Measurements from ENCODE around the gene FCHSD1. TPM values are rescaled to one million over a fixed set of nuclear protein-coding genes. Genes with fewer than 3 reads are reported as not detected.

FCHSD1 gene
- total and polyA plus RNA-seq, 2 donors (not counting 1 experiment from before 2014, with no cell fraction given) = 123 to 193 TPM

DNA sequence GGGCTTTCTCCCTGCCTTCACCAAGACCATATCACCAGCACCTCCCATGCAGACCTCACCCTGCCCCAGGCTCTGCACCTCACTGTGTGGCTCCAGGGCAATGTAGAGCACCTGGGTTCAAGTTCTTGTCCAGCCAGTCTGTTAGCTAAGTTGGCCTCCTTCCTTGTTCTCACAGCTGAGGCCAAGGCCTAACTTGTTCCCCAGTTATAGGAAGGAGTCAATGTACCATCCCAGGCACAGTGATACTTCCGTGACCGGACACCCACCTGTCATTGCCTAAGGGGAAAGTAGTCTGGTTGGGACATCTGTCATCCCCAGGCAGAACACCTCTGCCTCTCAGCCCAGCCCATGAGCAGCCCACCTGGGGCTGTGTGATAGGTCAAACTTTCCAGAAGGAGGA lies 45.2 kb upstream of the FCHSD1 start:
- Histone ChIP-seq H2AFZ (ENCODE audit: insufficient read depth, low read depth, low read length, poor library complexity, severe bottlenecking) (no peak overlapping the region), H3K9ac (ENCODE audit: low read length) (no peak overlapping the region), H3K27me3 (replicated peaks in 1 of 4; ENCODE audit: control extremely low read depth in 1 of 4, control insufficient read depth in 3 of 4, insufficient read depth in 4 of 4, low read length in 3 of 4) (peaks cover 0 to 71% (median 47%) of the 10 kb centered on the region in 4 experiments), H3K27ac (ENCODE audit: low read length in 2 of 2) (no peak overlapping the region), H3K36me3 (replicated peaks in 1 of 2; ENCODE audit: control extremely low read depth in 1 of 2, control insufficient read depth in 1 of 2, extremely low read depth in 1 of 2, insufficient read depth in 2 of 2, low read length in 1 of 2) (no peaks in the 10 kb centered on the region), H3K4me2 (replicated peaks; ENCODE audit: low read depth, low read length, poor library complexity, severe bottlenecking) (no peak overlapping the region), H3K9me3 (ENCODE audit: control extremely low read depth in 1 of 3, control insufficient read depth in 2 of 3, insufficient read depth in 1 of 3, low read length in 2 of 3) (no peaks in the 10 kb centered on the region), H3K4me1 (ENCODE audit: control insufficient read depth in 2 of 2, insufficient read depth in 2 of 2, low read length in 2 of 2) (peaks cover 13 to 25% of the 10 kb centered on the region in 2 donors), H4K20me1 (ENCODE audit: control insufficient read depth, insufficient read depth, low read length, poor library complexity, severe bottlenecking) (no peaks in the 10 kb centered on the region), H3K79me2 (ENCODE audit: control insufficient read depth, insufficient read depth, low read length) (no peaks in the 10 kb centered on the region), H3K4me3 (ENCODE audit: control extremely low read depth in 1 of 5, extremely low read depth in 1 of 5, insufficient read depth in 1 of 5, low read depth in 2 of 5, low read length in 4 of 5) (no peak overlapping the region)
- intact Hi-C loops (cut with micrococcal nuclease) = no loop called here
- Mint-ChIP-seq H3K4me1 (peaks cover 12% of the 10 kb centered on the region), H3K4me3 (no peak overlapping the region), H3K27ac (no peak overlapping the region), H3K9me3 (ENCODE audit: insufficient read depth) (no peaks in the 10 kb centered on the region), H3K27me3 (peaks cover 80% of the 10 kb centered on the region)
- TF ChIP-seq CTCF (IDR thresholded peaks at IDR 0.05) (no peak), EZH2 (IDR thresholded peaks at IDR 0.05; ENCODE audit: borderline replicate concordance, insufficient read depth, low read depth, low read length, poor library complexity, severe bottlenecking) (no peak)
- ChIA-PET POLR2A (no interaction called here), CTCF (interaction anchor here (4.1 to 10.3 kb wide), 2 partner anchors 183 to 264 kb away, joined by 40 to 198 read pairs; partner anchors contain the start of genes PCDH1 and PCDH12)
- DNase-seq = no peak
- no CpG with 5 or more reads among the region's 2 CpGs for WGBS (ENCODE audit: insufficient coverage)
- ATAC-seq (ENCODE audit: low read depth) = no peak

GRCh38 chr5:141695627-141696215 lies 44.5 kb upstream of the FCHSD1 start:
- Mint-ChIP-seq H3K27ac (no peak overlapping the region), H3K9me3 (ENCODE audit: insufficient read depth) (no peaks in the 10 kb centered on the region)
- intact Hi-C loops (cut with micrococcal nuclease) = no loop called here

More at GRCh38 chr5:141695627-141696215, 44.5 kb upstream of the FCHSD1 start:
- CTCF ChIA-PET = interaction anchor here (4.1 to 10.3 kb wide), 2 partner anchors 183 to 264 kb away, joined by 40 to 198 read pairs; partner anchors contain the start of genes PCDH1 and PCDH12
- no peak overlapping the region for H3K4me3 Mint-ChIP-seq
- peaks cover 8 to 18% of the 10 kb centered on the region in 2 donors for H3K4me1 ChIP-seq (ENCODE audit: control insufficient read depth in 2 of 2, insufficient read depth in 2 of 2, low read length in 2 of 2)
- H3K9ac ChIP-seq (ENCODE audit: low read length) = no peak overlapping the region
- ATAC-seq (ENCODE audit: low read depth) (no peak), DNase-seq (no peak)
- H2AFZ ChIP-seq (ENCODE audit: insufficient read depth, low read depth, low read length, poor library complexity, severe bottlenecking) = no peak overlapping the region
- peaks cover 82% of the 10 kb centered on the region for H3K27me3 Mint-ChIP-seq
- no peaks in the 10 kb centered on the region for H4K20me1 ChIP-seq (ENCODE audit: control insufficient read depth, insufficient read depth, low read length, poor library complexity, severe bottlenecking)
- WGBS (ENCODE audit: insufficient coverage) = 90% methylated on average over 3 of the region's 11 CpGs
- H3K79me2 ChIP-seq (ENCODE audit: control insufficient read depth, insufficient read depth, low read length) = no peaks in the 10 kb centered on the region
- H3K4me3 ChIP-seq (ENCODE audit: control extremely low read depth in 1 of 5, extremely low read depth in 1 of 5, insufficient read depth in 1 of 5, low read depth in 2 of 5, low read length in 4 of 5) = no peak overlapping the region
- no peaks in the 10 kb centered on the region for H3K36me3 ChIP-seq (replicated peaks in 1 of 2; ENCODE audit: control extremely low read depth in 1 of 2, control insufficient read depth in 1 of 2, extremely low read depth in 1 of 2, insufficient read depth in 2 of 2, low read length in 1 of 2)
- no peak overlapping the region for H3K27ac ChIP-seq (ENCODE audit: low read length in 2 of 2)
- TF ChIP-seq CTCF (IDR thresholded peaks at IDR 0.05) (no peak), EZH2 (IDR thresholded peaks at IDR 0.05; ENCODE audit: borderline replicate concordance, insufficient read depth, low read depth, low read length, poor library complexity, severe bottlenecking) (no peak)
- no peaks in the 10 kb centered on the region for H3K9me3 ChIP-seq (ENCODE audit: control extremely low read depth in 1 of 3, control insufficient read depth in 2 of 3, insufficient read depth in 1 of 3, low read length in 2 of 3)
- peaks cover 0 to 67% (median 40%) of the 10 kb centered on the region in 4 experiments for H3K27me3 ChIP-seq (replicated peaks in 1 of 4; ENCODE audit: control extremely low read depth in 1 of 4, control insufficient read depth in 3 of 4, insufficient read depth in 4 of 4, low read length in 3 of 4)
- POLR2A ChIA-PET = no interaction called here
- H3K4me1 Mint-ChIP-seq = peaks cover 7% of the 10 kb centered on the region
- no peak overlapping the region for H3K4me2 ChIP-seq (replicated peaks; ENCODE audit: low read depth, low read length, poor library complexity, severe bottlenecking)

Measured in B cell (primary cell).